OCI-LY7 (cell line): ENCODE data around the gene ATE1.

Experiments
- EZH2phosphoT487 ChIP-seq: fragments of 200-600 bp; sonication (generic); IDR thresholded peaks from 2 replicates; pipeline ENCODE4 v1.6.1; 2018; ENCODE audit warnings: low read depth, borderline replicate concordance, mild to moderate bottlenecking, mixed run types, antibody characterized with exemption, low read length, moderate library complexity, mixed read lengths
- TF ChIP-seq, protein P1 (sequence below): fragments of 200-600 bp; sonication (generic); conservative IDR thresholded peaks from 2 replicates; pipeline ENCODE4 v1.5.1; 2014; ENCODE audit warnings: mild to moderate bottlenecking, antibody characterized with exemption, low read length, moderate library complexity, mixed read lengths

DNA sequence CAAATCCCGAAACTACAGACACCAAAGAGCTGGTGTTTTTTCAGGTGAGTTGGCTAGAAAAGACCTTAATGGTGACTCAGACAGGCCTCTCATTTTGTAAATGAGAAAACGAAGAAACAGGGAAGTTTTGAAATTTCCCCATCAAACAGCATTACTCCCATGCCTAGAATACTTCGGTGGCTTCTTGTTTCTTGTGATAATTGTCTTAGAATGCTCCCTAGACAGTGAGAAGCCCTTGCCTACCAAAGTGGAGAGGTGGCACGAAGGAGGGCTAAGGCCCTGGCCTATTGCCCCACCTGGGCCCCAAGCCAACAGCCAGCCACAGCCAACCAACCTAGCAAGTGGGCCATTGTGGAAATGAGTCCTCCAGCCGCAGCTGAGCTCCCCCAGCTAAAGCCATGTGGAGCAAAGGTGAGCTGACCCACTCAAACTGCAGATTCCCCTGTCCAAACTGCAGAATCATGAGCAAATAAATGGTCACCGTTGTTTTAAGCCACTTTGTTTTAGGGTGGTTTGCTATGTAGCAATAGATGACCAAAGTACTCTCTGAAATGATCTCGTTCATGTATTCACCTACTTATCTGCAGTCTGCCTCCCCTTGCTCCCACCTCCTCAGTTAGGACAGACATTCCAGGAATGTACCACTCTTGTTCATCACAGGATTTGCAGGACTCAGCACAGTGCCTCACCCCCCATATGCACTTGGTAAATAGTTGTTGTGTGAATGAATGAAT, 231.9 kb downstream of the ATE1 start:
- TF ChIP-seq, protein P1, sequence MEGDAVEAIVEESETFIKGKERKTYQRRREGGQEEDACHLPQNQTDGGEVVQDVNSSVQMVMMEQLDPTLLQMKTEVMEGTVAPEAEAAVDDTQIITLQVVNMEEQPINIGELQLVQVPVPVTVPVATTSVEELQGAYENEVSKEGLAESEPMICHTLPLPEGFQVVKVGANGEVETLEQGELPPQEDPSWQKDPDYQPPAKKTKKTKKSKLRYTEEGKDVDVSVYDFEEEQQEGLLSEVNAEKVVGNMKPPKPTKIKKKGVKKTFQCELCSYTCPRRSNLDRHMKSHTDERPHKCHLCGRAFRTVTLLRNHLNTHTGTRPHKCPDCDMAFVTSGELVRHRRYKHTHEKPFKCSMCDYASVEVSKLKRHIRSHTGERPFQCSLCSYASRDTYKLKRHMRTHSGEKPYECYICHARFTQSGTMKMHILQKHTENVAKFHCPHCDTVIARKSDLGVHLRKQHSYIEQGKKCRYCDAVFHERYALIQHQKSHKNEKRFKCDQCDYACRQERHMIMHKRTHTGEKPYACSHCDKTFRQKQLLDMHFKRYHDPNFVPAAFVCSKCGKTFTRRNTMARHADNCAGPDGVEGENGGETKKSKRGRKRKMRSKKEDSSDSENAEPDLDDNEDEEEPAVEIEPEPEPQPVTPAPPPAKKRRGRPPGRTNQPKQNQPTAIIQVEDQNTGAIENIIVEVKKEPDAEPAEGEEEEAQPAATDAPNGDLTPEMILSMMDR, result no peak
- TF ChIP-seq EZH2phosphoT487, result no peak
